GM12801 (cell line): ENCODE results near the gene GPHN.

Experiments used
- CTCF ChIP-seq: IDR thresholded peaks from one replicate; pipeline ENCODE4 v1.5.1; 2011; ENCODE audit warnings: control low read depth; ENCODE audit not compliant: insufficient read length; ENCODE audit errors: extremely low read depth

GPHN gene

GRCh38 chr14:67172520-67172919 lies 664.6 kb downstream of the GPHN start:
- no peak for TF ChIP-seq CTCF

GRCh38 chr14:67173719-67174118 lies 665.8 kb downstream of the GPHN start:
- no peak for TF ChIP-seq CTCF

- TF ChIP-seq CTCF = no peak
Measured at GRCh38 chr14:67186172-67186768, 678.3 kb downstream of the GPHN start.

GRCh38 chr14:67186789-67187584 lies 679.0 kb downstream of the GPHN start:
- TF ChIP-seq CTCF = no peak

GRCh38 chr14:67187826-67188225 lies 679.9 kb downstream of the GPHN start:
- TF ChIP-seq CTCF = no peak

- TF ChIP-seq CTCF = no peak
Measured at GRCh38 chr14:67188326-67188725, 680.4 kb downstream of the GPHN start.

GRCh38 chr14:67191768-67192290 lies 683.9 kb downstream of the GPHN start:
- no peak for TF ChIP-seq CTCF
